Measurements from ENCODE around the gene DPP4. TPM values are rescaled to one million over a fixed set of nuclear protein-coding genes. Genes with fewer than 3 reads are reported as not detected.

Gene DPP4
- polyA plus RNA-seq, 1 donor (not counting 4 experiments of a cell fraction or from before 2014, with no cell fraction given), result 1.1 TPM

DNA sequence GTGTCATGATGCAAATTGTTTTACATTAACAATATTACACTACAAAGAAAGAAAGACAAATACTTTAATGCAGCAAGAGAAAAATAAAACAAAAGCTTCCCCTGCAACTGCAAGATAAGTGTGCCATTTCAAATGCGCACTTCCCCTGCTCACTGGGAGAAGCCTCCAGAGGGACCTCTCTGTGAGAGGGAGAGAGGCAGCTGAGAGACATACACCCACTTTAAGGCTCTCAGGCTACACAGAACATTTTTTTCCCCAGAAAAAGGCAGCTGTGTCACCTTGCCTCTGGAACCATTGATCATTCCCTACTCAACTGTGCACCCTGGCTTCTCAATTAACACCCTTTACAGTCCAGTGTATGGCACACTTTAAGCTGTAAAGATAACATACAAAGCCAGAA is 75.2 kb downstream of the DPP4 start:
- dilution Hi-C loops (cut with MboI; ENCODE audit: extremely low pct_ligation_motif_present, low sequenced_read_pairs), result no loop called here
- FAIRE-seq, result no peak
- Histone ChIP-seq H3K9me3 (ENCODE audit: control insufficient read depth, low read depth, low read length) (no peaks in the 10 kb centered on the region), H3K4me2 (ENCODE audit: control insufficient read depth, extremely low read depth, insufficient read depth, low read depth, low read length) (no peak overlapping the region), H4K20me1 (ENCODE audit: control insufficient read depth, extremely low read depth, insufficient read depth, low read length) (no peaks in the 10 kb centered on the region), H2AFZ (ENCODE audit: control insufficient read depth, low read length) (no peak overlapping the region), H3K9me1 (ENCODE audit: control insufficient read depth, extremely low read depth, insufficient read depth, low read length) (no peaks in the 10 kb centered on the region), H3K4me1 (ENCODE audit: control insufficient read depth, extremely low read depth, insufficient read depth, low read length) (no peaks in the 10 kb centered on the region), H3K4me3 (ENCODE audit: control insufficient read depth in 2 of 3, extremely low read depth in 1 of 3, insufficient read depth in 2 of 3, low read depth in 1 of 3, low read length in 3 of 3) (no peak overlapping the region), H3K79me2 (ENCODE audit: control insufficient read depth, insufficient read depth, low read length) (no peaks in the 10 kb centered on the region), H3K27ac (ENCODE audit: control insufficient read depth, insufficient read depth, low read length) (no peak overlapping the region), H3K36me3 (ENCODE audit: control insufficient read depth in 2 of 2, extremely low read depth in 1 of 2, insufficient read depth in 2 of 2, low read length in 2 of 2) (no peaks in the 10 kb centered on the region), H3K9ac (ENCODE audit: control insufficient read depth, extremely low read depth, insufficient read depth, low read length) (no peak overlapping the region), H3K27me3 (ENCODE audit: control insufficient read depth, extremely low read depth, insufficient read depth, low read length) (no peaks in the 10 kb centered on the region)
- DNase-seq (ENCODE audit: low read depth, low spot score), result no peak
- TF ChIP-seq EZH2 (IDR thresholded peaks at IDR 0.05; ENCODE audit: low read length) (no peak), CTCF (optimal IDR thresholded peaks at IDR 0.05 in 1 of 3, IDR thresholded peaks at IDR 0.05 in 1 of 3, conservative IDR thresholded peaks at IDR 0.05 in 1 of 3; ENCODE audit: extremely low read depth in 1 of 3, insufficient read depth in 2 of 3, low read length in 3 of 3) (no peak)

GRCh38 chr2:161997916-161998471 is 76.0 kb downstream of the DPP4 start:
- Histone ChIP-seq H3K9me3 (ENCODE audit: control insufficient read depth, low read depth, low read length) (no peaks in the 10 kb centered on the region), H3K4me3 (ENCODE audit: control insufficient read depth in 2 of 3, extremely low read depth in 1 of 3, insufficient read depth in 2 of 3, low read depth in 1 of 3, low read length in 3 of 3) (no peak overlapping the region), H3K79me2 (ENCODE audit: control insufficient read depth, insufficient read depth, low read length) (no peaks in the 10 kb centered on the region), H2AFZ (ENCODE audit: control insufficient read depth, low read length) (no peak overlapping the region), H3K9ac (ENCODE audit: control insufficient read depth, extremely low read depth, insufficient read depth, low read length) (no peak overlapping the region), H3K4me2 (ENCODE audit: control insufficient read depth, extremely low read depth, insufficient read depth, low read depth, low read length) (no peak overlapping the region), H3K36me3 (ENCODE audit: control insufficient read depth in 2 of 2, extremely low read depth in 1 of 2, insufficient read depth in 2 of 2, low read length in 2 of 2) (no peaks in the 10 kb centered on the region), H4K20me1 (ENCODE audit: control insufficient read depth, extremely low read depth, insufficient read depth, low read length) (no peaks in the 10 kb centered on the region), H3K9me1 (ENCODE audit: control insufficient read depth, extremely low read depth, insufficient read depth, low read length) (no peaks in the 10 kb centered on the region), H3K27me3 (ENCODE audit: control insufficient read depth, extremely low read depth, insufficient read depth, low read length) (no peaks in the 10 kb centered on the region), H3K27ac (ENCODE audit: control insufficient read depth, insufficient read depth, low read length) (no peak overlapping the region), H3K4me1 (ENCODE audit: control insufficient read depth, extremely low read depth, insufficient read depth, low read length) (no peaks in the 10 kb centered on the region)
- dilution Hi-C loops (cut with MboI; ENCODE audit: extremely low pct_ligation_motif_present, low sequenced_read_pairs), result no loop called here
- FAIRE-seq (no peak), DNase-seq (ENCODE audit: low read depth, low spot score) (no peak)
- TF ChIP-seq EZH2 (IDR thresholded peaks at IDR 0.05; ENCODE audit: low read length), result no peak
- no peak for TF ChIP-seq CTCF (optimal IDR thresholded peaks at IDR 0.05 in 1 of 3, IDR thresholded peaks at IDR 0.05 in 1 of 3, conservative IDR thresholded peaks at IDR 0.05 in 1 of 3; ENCODE audit: extremely low read depth in 1 of 3, insufficient read depth in 2 of 3, low read length in 3 of 3)

Data from keratinocyte (primary cell).